Adrenal gland (tissue), 5 donors: Measurements from ENCODE around the gene MICU1.

Experiments used
- POLR2A ChIP-seq, 2 donors: fragments of 450-650 bp; IDR thresholded peaks; one replicate each; pipeline ENCODE4 v1.6.1; 2017; ENCODE audit warnings: antibody characterized with exemption in 2 of 2, mild to moderate bottlenecking in 2 of 2, moderate library complexity in 1 of 2
- TF ChIP-seq, protein P1 (sequence below), 6 experiments: fragments of 450-650 bp in 4 of 6; fragments of 200-600 bp in 2 of 6; sonication (generic) in 1 of 6; IDR thresholded peaks; 1 replicate in 5 of 6; 2 replicates in 1 of 6; pipeline versions ENCODE4 v1.5.1 to v1.8.0; 2016 to 2021; ENCODE audit warnings: antibody characterized with exemption in 6 of 6, mild to moderate bottlenecking in 2 of 6, moderate library complexity in 1 of 6
- donor health status: DM: no; HTN: no; CAD: no.

DNA sequence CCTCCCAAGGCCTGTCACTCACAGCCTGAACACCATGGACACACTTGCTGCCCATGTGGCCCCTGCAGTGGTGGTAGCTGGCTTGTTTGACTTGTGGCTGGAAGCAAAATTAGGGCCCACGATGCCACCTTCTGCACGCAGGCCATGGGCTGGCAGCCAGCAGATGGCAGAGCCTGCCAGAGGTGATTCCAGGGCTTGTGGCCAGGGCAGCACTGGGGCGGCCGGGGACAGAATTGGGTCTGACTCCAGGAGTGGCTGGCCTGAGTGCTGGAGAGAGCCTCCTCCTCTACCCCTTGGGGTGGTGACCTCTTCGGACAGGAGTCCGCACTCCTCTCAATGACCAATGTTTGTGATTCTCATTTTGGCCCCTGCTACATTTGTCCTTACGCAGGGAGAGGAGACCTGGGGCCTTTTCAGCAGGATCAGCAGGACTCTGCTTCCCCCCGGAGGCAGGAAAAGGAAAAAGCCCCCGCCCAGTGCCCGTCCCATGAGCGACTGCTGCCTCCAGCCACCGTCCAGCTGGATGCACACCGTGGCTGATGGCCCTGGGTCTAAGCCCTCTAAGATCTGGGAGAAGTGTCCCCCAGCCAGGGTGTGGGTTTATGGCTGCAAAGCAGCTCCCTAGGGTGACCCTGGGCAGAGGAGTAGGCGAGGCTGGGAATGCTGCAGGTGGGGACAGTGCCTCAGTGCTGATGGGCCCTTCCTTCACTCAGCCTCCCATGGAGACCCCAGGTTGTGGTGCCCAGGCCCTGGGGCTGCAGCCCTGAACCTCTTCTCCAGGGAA is 297.6 kb downstream of the MICU1 start:
- no peak for TF ChIP-seq POLR2A (IDR thresholded peaks at IDR 0.05)
- TF ChIP-seq, protein P1, sequence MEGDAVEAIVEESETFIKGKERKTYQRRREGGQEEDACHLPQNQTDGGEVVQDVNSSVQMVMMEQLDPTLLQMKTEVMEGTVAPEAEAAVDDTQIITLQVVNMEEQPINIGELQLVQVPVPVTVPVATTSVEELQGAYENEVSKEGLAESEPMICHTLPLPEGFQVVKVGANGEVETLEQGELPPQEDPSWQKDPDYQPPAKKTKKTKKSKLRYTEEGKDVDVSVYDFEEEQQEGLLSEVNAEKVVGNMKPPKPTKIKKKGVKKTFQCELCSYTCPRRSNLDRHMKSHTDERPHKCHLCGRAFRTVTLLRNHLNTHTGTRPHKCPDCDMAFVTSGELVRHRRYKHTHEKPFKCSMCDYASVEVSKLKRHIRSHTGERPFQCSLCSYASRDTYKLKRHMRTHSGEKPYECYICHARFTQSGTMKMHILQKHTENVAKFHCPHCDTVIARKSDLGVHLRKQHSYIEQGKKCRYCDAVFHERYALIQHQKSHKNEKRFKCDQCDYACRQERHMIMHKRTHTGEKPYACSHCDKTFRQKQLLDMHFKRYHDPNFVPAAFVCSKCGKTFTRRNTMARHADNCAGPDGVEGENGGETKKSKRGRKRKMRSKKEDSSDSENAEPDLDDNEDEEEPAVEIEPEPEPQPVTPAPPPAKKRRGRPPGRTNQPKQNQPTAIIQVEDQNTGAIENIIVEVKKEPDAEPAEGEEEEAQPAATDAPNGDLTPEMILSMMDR (IDR thresholded peaks at IDR 0.05), result peak; percentile 41 to 77 (median 68)
